ENCODE measurements around the gene FOXJ1.
"Not testable (repeated sequence)": the region's sequence is repeated elsewhere in the genome, so short reads cannot be mapped to it uniquely, and the experiment has no call there.

The FOXJ1 gene, protein sequence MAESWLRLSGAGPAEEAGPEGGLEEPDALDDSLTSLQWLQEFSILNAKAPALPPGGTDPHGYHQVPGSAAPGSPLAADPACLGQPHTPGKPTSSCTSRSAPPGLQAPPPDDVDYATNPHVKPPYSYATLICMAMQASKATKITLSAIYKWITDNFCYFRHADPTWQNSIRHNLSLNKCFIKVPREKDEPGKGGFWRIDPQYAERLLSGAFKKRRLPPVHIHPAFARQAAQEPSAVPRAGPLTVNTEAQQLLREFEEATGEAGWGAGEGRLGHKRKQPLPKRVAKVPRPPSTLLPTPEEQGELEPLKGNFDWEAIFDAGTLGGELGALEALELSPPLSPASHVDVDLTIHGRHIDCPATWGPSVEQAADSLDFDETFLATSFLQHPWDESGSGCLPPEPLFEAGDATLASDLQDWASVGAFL

GRCh38 chr17:76141212-76142038 is at the start of gene FOXJ1:
FOXJ1 (minus strand) TSS chr17:76141245; CDS start chr17:76140395, 850 bp downstream.
- DNase-seq = no peak

DNA sequence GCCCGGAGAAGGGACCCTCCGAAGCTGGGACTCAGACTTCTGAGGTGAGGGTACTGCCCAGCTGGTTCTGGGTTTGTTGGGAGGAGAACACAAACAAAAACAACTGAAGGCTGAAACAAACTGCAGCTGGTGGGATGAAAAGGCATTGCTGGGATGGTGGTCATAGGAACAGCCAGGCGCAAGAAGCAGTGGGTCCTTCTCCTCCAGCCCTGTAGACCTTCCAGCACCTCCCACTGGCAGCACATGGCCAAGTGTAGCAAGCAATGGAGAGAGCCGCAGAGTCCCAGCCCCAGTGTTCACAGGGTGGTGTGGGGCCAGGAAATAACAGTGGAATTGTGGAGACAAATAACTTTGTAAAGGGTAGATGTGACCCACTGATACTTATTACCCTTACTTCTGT is 48.7 kb upstream of the FOXJ1 start:
- DNase-seq = no peak

GRCh38 chr17:76189247-76189646 is 48.2 kb upstream of the FOXJ1 start:
- DNase-seq = no peak

- no peak for DNase-seq
Observed at GRCh38 chr17:76188213-76189016, 47.4 kb upstream of the FOXJ1 start.

DNA sequence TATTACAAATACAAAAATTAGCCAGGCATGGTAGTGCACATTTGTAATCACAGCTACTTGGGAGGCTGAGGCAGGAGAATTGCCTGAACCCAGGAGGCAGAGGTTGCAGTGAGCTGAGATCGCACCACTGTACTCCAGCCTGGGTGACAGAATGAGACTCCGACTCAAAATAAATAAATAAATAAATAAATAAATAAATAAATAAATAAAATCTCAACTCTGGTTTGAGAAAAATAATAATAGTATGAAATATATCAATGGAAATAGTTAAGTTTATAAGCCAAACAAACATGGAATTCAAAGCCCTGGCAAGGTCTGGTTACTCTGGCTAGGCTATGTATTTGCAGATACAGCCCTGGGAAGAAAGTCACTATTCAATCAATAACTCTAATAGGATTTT is 45.7 kb upstream of the FOXJ1 start:
- DNase-seq = not testable (repeated sequence)

GRCh38 chr17:76184290-76184689 is 43.2 kb upstream of the FOXJ1 start:
- no peak for DNase-seq

GRCh38 chr17:76182016-76182764 is 41.1 kb upstream of the FOXJ1 start:
- no peak for DNase-seq

- no peak for DNase-seq
Observed at GRCh38 chr17:76179496-76180467, 38.7 kb upstream of the FOXJ1 start.

- DNase-seq = no peak
Observed at GRCh38 chr17:76178124-76178523, 37.1 kb upstream of the FOXJ1 start.

- no peak for DNase-seq
Observed at GRCh38 chr17:76176701-76177574, 35.9 kb upstream of the FOXJ1 start.

- no peak for DNase-seq
Observed at GRCh38 chr17:76174037-76174436, 33.0 kb upstream of the FOXJ1 start.

- no peak for DNase-seq
Observed at GRCh38 chr17:76173474-76173873, 32.4 kb upstream of the FOXJ1 start.

DNA sequence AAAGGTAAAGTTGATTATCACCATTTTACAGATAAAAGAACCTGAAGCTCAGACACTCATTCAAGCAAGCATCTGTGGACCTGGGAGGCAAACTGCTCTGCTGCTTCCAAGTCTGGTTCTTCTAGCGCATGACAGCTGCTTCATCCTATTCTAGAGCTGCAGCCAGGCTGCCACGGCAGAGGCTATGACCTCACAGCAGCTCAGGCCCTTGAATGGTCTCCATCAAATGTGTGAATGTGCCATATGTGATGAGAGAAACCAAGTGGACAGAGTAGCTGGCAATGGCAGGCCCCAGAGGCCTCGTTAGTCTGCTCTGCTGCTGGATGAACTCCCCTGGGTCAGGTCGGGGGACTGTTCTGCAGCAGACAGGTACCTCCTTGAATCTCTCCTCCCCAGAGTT is 30.7 kb upstream of the FOXJ1 start:
- no peak for DNase-seq

DNA sequence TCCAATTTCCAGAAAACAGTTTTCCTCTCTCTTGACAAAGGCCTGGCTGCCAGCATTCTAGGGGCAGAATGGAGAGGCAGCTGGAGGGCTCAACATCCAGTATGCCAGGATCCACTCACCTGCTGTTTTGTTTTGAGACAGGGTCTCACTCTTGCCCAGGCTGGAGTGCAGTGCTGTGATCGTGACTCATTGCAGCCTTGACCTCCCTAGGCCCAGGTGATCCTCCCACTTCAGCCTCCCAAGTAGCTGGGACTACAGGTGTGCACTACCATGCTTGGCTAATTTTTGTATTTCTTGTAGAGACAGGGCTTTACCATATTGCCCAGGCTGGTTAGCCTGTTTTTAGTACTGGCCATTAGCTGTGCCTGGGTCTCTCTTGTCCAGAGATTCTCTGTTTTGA is 29.1 kb upstream of the FOXJ1 start:
- DNase-seq = no peak

- no peak for DNase-seq
Observed at GRCh38 chr17:76166906-76167305, 25.9 kb upstream of the FOXJ1 start.

- no peak for DNase-seq
Observed at GRCh38 chr17:76166168-76166567, 25.1 kb upstream of the FOXJ1 start.

DNA sequence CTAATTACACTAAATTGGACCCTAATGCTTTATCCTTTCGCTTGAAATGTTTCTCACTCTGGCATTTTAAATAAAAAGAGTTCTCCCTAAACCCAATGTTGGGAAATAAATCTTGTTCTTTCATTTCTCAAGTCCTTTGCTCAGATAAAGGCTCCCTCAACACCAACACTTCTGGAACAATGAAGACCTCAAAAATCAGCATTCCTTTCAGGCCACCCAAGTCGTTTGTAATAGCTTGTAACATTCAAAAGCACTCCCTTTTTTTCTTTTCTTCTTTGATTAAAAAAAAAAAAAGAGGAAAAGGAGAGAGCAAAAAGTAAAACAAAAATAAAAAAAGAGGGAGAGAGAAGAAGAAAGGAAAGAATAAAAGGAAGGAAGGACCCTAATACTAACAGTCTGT is 23.3 kb upstream of the FOXJ1 start:
- no peak for DNase-seq

DNA sequence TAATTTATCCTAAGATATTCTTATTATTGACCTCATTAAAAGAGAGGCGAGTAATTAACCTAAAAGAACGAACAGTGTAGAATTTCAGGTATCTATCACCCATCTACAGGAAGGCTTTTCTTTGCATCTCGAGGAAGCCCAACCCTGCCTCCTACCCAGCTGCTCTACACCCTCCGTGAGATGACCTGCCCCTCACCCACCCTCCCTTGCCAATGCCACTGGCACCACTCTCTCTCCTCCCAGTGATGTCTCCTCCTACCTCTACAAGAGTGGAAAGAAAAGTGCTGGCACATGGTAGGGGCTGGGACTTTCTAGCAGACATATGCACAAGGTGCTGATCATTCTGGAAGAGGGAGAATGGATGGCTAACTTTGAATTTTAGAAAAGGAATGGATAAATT is 22.9 kb upstream of the FOXJ1 start:
- no peak for DNase-seq

GRCh38 chr17:76161619-76162266 is 20.7 kb upstream of the FOXJ1 start:
- DNase-seq = no peak
